Trophoblast cell (in vitro differentiated cells and primary cell): ENCODE data around the gene CAB39.

ENCODE experiments used
- DNase-seq, 2 donors: peaks; one replicate each; pipeline ENCODE4 v3.0.0-alpha.2; 2016
- H2AFZ ChIP-seq: 2 replicates; pipeline ENCODE4 v1.6.1; 2013; ENCODE audit warnings: low read length, moderate library complexity, mild to moderate bottlenecking; ENCODE audit not compliant: insufficient read depth, poor library complexity
- H2AK5ac ChIP-seq: 2 replicates; pipeline ENCODE4 v1.6.1; 2013; ENCODE audit warnings: mild to moderate bottlenecking, low read length
- H2BK120ac ChIP-seq: 2 replicates; pipeline ENCODE4 v1.6.1; 2013; ENCODE audit warnings: low read length, mild to moderate bottlenecking, moderate library complexity; ENCODE audit not compliant: insufficient read depth, poor library complexity
- H2BK12ac ChIP-seq: 2 replicates; pipeline ENCODE4 v1.6.1; 2013; ENCODE audit warnings: mild to moderate bottlenecking, low read length, moderate library complexity
- H2BK5ac ChIP-seq: 2 replicates; pipeline ENCODE4 v1.6.1; 2013; ENCODE audit warnings: low read length, low read depth, moderate library complexity, mild to moderate bottlenecking; ENCODE audit not compliant: poor library complexity
- H3K14ac ChIP-seq: 2 replicates; pipeline ENCODE4 v1.6.1; 2013; ENCODE audit warnings: mild to moderate bottlenecking, low read length
- H3K18ac ChIP-seq: 2 replicates; pipeline ENCODE4 v1.6.1; 2013; ENCODE audit warnings: mild to moderate bottlenecking, low read length
- H3K23ac ChIP-seq: 2 replicates; pipeline ENCODE4 v1.6.1; 2013; ENCODE audit warnings: low read length
- H3K27ac ChIP-seq: 2 replicates; pipeline ENCODE4 v1.5.1; 2013; ENCODE audit warnings: low read depth, mild to moderate bottlenecking, inconsistent platforms, low read length, moderate library complexity
- H3K27me3 ChIP-seq: 2 replicates; pipeline ENCODE4 v1.6.1; 2013; ENCODE audit warnings: inconsistent platforms, mild to moderate bottlenecking, low read length, moderate library complexity; ENCODE audit not compliant: insufficient read depth
- H3K36me3 ChIP-seq, 2 experiments: 1 replicate in 1 of 2; 2 replicates in 1 of 2; pipeline ENCODE4 v1.6.1; 2013; ENCODE audit warnings: low read length in 2 of 2, mild to moderate bottlenecking in 2 of 2, moderate library complexity in 1 of 2; ENCODE audit not compliant: insufficient read depth in 2 of 2, control insufficient read depth in 1 of 2
- H3K4ac ChIP-seq: 2 replicates; pipeline ENCODE4 v1.6.1; 2013; ENCODE audit warnings: low read depth, mild to moderate bottlenecking, low read length, moderate library complexity
- H3K4me1 ChIP-seq, 2 experiments: 1 replicate in 1 of 2; 2 replicates in 1 of 2; pipeline ENCODE4 v1.6.1; 2013; ENCODE audit warnings: low read length in 2 of 2, mild to moderate bottlenecking in 2 of 2, moderate library complexity in 1 of 2; ENCODE audit not compliant: insufficient read depth in 2 of 2, control insufficient read depth in 1 of 2
- H3K4me2 ChIP-seq: 2 replicates; pipeline ENCODE4 v1.6.1; 2013; ENCODE audit warnings: inconsistent platforms, mild to moderate bottlenecking, low read length, moderate library complexity
- H3K4me3 ChIP-seq: 2 replicates; pipeline ENCODE4 v1.5.1; 2013; ENCODE audit warnings: mild to moderate bottlenecking, low read depth, low read length, inconsistent platforms
- H3K79me1 ChIP-seq: one replicate; pipeline ENCODE4 v1.6.1; 2013; ENCODE audit warnings: low read length
- H3K79me2 ChIP-seq: 2 replicates; pipeline ENCODE4 v1.6.1; 2013; ENCODE audit warnings: low read length, mild to moderate bottlenecking; ENCODE audit not compliant: control insufficient read depth, insufficient read depth, poor library complexity
- H3K9ac ChIP-seq: 2 replicates; pipeline ENCODE4 v1.6.1; 2013; ENCODE audit warnings: mild to moderate bottlenecking, low read length
- H3K9me3 ChIP-seq: 2 replicates; pipeline ENCODE4 v1.6.1; 2013; ENCODE audit warnings: low read depth, mild to moderate bottlenecking, control low read depth, inconsistent platforms, low read length; ENCODE audit not compliant: insufficient read depth
- H4K12ac ChIP-seq: 2 replicates; pipeline ENCODE4 v1.6.1; 2013; ENCODE audit warnings: low read depth, mild to moderate bottlenecking, low read length, moderate library complexity
- H4K8ac ChIP-seq: 2 replicates; pipeline ENCODE4 v1.6.1; 2013; ENCODE audit warnings: low read depth, mild to moderate bottlenecking, low read length, moderate library complexity
- H4K91ac ChIP-seq: one replicate; pipeline ENCODE4 v1.6.1; 2013; ENCODE audit warnings: low read depth, mild to moderate bottlenecking, low read length, moderate library complexity
- WGBS: extraction: QIAGEN DNeasy Blood & Tissue Kit; methylation state at CpG from one replicate; pipeline ENCODE4 v1.1.7; 2013; ENCODE audit warnings: missing lambda C conversion rate; ENCODE audit not compliant: insufficient read length, insufficient coverage; ENCODE audit errors: extremely low coverage; 5-methylcytosine and 5-hydroxymethylcytosine counted together

Gene CAB39

GRCh38 chr2:230669386-230669950, 43.2 kb upstream of the CAB39 start:
- H3K4me1 ChIP-seq, result peaks cover 17 to 25% of the 10 kb centered on the region in 2 experiments
- H2BK12ac ChIP-seq, result peak overlapping the region; percentile 52
- H3K18ac ChIP-seq, result no peak overlapping the region
- H3K4ac ChIP-seq, result no peak overlapping the region
- H3K27me3 ChIP-seq, result no peaks in the 10 kb centered on the region
- H2AFZ ChIP-seq, result no peak overlapping the region
- H3K9me3 ChIP-seq, result no peaks in the 10 kb centered on the region
- no peak for DNase-seq
- H3K14ac ChIP-seq, result no peak overlapping the region
- H3K4me2 ChIP-seq, result no peak overlapping the region
- no peak overlapping the region for H4K12ac ChIP-seq
- no peak overlapping the region for H3K9ac ChIP-seq
- peaks cover 3% of the 10 kb centered on the region for H3K79me1 ChIP-seq
- H3K36me3 ChIP-seq, result no peaks in the 10 kb centered on the region
- no peak overlapping the region for H4K91ac ChIP-seq
- H3K23ac ChIP-seq, result no peak overlapping the region
- no peak overlapping the region for H2BK5ac ChIP-seq
- no peak overlapping the region for H3K4me3 ChIP-seq
- H2BK120ac ChIP-seq, result no peak overlapping the region
- H2AK5ac ChIP-seq, result no peak overlapping the region
- H3K79me2 ChIP-seq, result no peaks in the 10 kb centered on the region
- no peak overlapping the region for H4K8ac ChIP-seq
- no peak overlapping the region for H3K27ac ChIP-seq
- WGBS, result no CpG with 5 or more reads among the region's 8 CpGs

- Histone ChIP-seq H3K4me1 (peaks cover 25 to 30% of the 10 kb centered on the region in 2 experiments), H3K27ac (no peak overlapping the region), H3K14ac (no peak overlapping the region), H2AK5ac (no peak overlapping the region), H3K79me2 (no peaks in the 10 kb centered on the region), H4K12ac (no peak overlapping the region), H3K9ac (no peak overlapping the region), H3K23ac (no peak overlapping the region), H4K91ac (no peak overlapping the region), H2BK12ac (no peak overlapping the region), H4K8ac (no peak overlapping the region), H3K27me3 (no peaks in the 10 kb centered on the region), H2BK120ac (no peak overlapping the region), H3K4me2 (no peak overlapping the region), H2BK5ac (no peak overlapping the region), H3K9me3 (no peaks in the 10 kb centered on the region), H2AFZ (no peak overlapping the region), H3K4ac (no peak overlapping the region), H3K79me1 (peaks cover 3% of the 10 kb centered on the region), H3K18ac (no peak overlapping the region), H3K4me3 (no peak overlapping the region), H3K36me3 (no peaks in the 10 kb centered on the region)
- no CpG with 5 or more reads among the region's 4 CpGs for WGBS
- peak in 1 of 2 donors; percentile 38 for DNase-seq
These were observed 41.5 kb upstream of the CAB39 start for GRCh38 chr2:230671117-230671516.

DNA sequence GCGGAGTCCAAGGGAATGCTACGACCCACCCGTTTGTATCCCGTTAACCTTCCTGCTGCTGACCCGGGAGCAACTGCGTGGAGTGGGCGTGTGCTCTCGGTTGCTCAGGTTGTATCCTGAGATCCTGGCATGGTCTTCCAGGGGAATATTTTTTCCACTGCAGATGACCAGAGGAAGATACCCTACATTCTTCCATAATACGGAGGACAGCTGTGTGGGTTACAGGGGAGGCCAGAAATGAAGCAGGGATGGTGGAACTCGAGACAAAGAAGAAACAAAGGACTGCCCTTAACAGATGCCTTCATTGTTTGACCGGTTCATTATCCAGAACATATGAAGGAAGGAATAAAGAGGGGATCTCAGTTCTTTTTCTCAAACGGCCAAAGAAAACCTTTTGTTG, 39.8 kb upstream of the CAB39 start:
- Histone ChIP-seq H2BK120ac (no peak overlapping the region), H2AFZ (no peak overlapping the region), H3K14ac (no peak overlapping the region), H4K91ac (no peak overlapping the region), H3K27me3 (no peaks in the 10 kb centered on the region), H3K79me2 (no peaks in the 10 kb centered on the region), H3K23ac (no peak overlapping the region), H3K36me3 (no peaks in the 10 kb centered on the region), H3K27ac (no peak overlapping the region), H3K79me1 (no peaks in the 10 kb centered on the region), H3K18ac (no peak overlapping the region), H3K4ac (no peak overlapping the region), H2BK12ac (no peak overlapping the region), H3K9me3 (no peaks in the 10 kb centered on the region), H3K9ac (no peak overlapping the region), H2BK5ac (no peak overlapping the region), H4K12ac (no peak overlapping the region), H3K4me2 (no peak overlapping the region), H4K8ac (no peak overlapping the region), H2AK5ac (no peak overlapping the region), H3K4me3 (no peak overlapping the region), H3K4me1 (peaks cover 12 to 16% of the 10 kb centered on the region in 2 experiments)
- no peak for DNase-seq
- WGBS, result no CpG with 5 or more reads among the region's 12 CpGs

- no peak overlapping the region for H3K9ac ChIP-seq
- no peak overlapping the region for H4K91ac ChIP-seq
- H2AFZ ChIP-seq, result no peak overlapping the region
- H3K14ac ChIP-seq, result no peak overlapping the region
- no peak overlapping the region for H4K12ac ChIP-seq
- no peak overlapping the region for H2BK12ac ChIP-seq
- H2AK5ac ChIP-seq, result no peak overlapping the region
- WGBS, result no CpG with 5 or more reads among the region's 2 CpGs
- no peak overlapping the region for H3K4me2 ChIP-seq
- no peaks in the 10 kb centered on the region for H3K36me3 ChIP-seq
- H2BK120ac ChIP-seq, result no peak overlapping the region
- H3K4me1 ChIP-seq, result peaks cover 6 to 10% of the 10 kb centered on the region in 2 experiments
- no peak for DNase-seq
- no peaks in the 10 kb centered on the region for H3K79me1 ChIP-seq
- no peak overlapping the region for H3K18ac ChIP-seq
- H2BK5ac ChIP-seq, result no peak overlapping the region
- H3K4me3 ChIP-seq, result no peak overlapping the region
- H3K4ac ChIP-seq, result no peak overlapping the region
- no peak overlapping the region for H4K8ac ChIP-seq
- H3K27ac ChIP-seq, result no peak overlapping the region
- no peak overlapping the region for H3K23ac ChIP-seq
- H3K27me3 ChIP-seq, result no peaks in the 10 kb centered on the region
- H3K9me3 ChIP-seq, result no peaks in the 10 kb centered on the region
- no peaks in the 10 kb centered on the region for H3K79me2 ChIP-seq
These were observed 38.2 kb upstream of the CAB39 start for GRCh38 chr2:230674401-230674800.
